Caco-2 (cell line): ENCODE data around the gene GNA14. TPM values are rescaled to one million over a fixed set of nuclear protein-coding genes. Genes with fewer than 3 reads are reported as not detected.

Experiments used
- BruUV-seq: library from RNA; stranded (reverse); fragments of 400-500 nt; replicated peaks from 2 replicates; lab custom pipeline; 2021; lab: Mats Ljungman, UMichigan
- CTCF ChIA-PET: fragments of 300-600 bp; sonication (Branson Sonifier 250); formaldehyde crosslinking; loops from one replicate; lab custom pipeline; 2022; ENCODE audit warnings: antibody characterized with exemption; lab: Charles Lee
- POLR2A ChIA-PET: fragments of 300-600 bp; sonication (Branson Sonifier 250); formaldehyde crosslinking; loops from one replicate; lab custom pipeline; 2022; ENCODE audit warnings: antibody characterized with exemption; lab: Charles Lee
- DNase-seq, 2 experiments: peaks; one replicate each; pipeline versions ENCODE4 v3.0.0 to v3.0.0-alpha.2; 2020 to 2022
- H3K27me3 ChIP-seq: replicated peaks from 2 replicates; pipeline ENCODE4 v1.6.0; 2011; ENCODE audit warnings: low read length; ENCODE audit not compliant: control insufficient read depth, insufficient read depth
- H3K36me3 ChIP-seq: 2 replicates; pipeline ENCODE4 v1.5.1; 2011; ENCODE audit warnings: low read length; ENCODE audit not compliant: control insufficient read depth, insufficient read depth
- H3K4me1 ChIP-seq: fragments of 250-450 bp; sonication (Bioruptor Pico); 2 replicates; pipeline ENCODE4 v1.5.1; 2020; ENCODE audit warnings: mild to moderate bottlenecking
- H3K4me3 ChIP-seq: 2 replicates; pipeline ENCODE4 v1.5.1; 2011; ENCODE audit warnings: low read depth, mild to moderate bottlenecking, control low read depth, low read length
- H3K9me3 ChIP-seq: fragments of 250-450 bp; sonication (Bioruptor Pico); 2 replicates; pipeline ENCODE4 v1.5.1; 2020; ENCODE audit warnings: mild to moderate bottlenecking, moderate library complexity
- H3K27ac Mint-ChIP-seq: one replicate; pipeline ENCODE4 v1.8.0; 2022; ENCODE audit warnings: mixed read lengths; ENCODE audit not compliant: unreplicated experiment
- H3K27me3 Mint-ChIP-seq: one replicate; pipeline ENCODE4 v1.8.0; 2022; ENCODE audit warnings: mixed read lengths; ENCODE audit not compliant: insufficient read depth, unreplicated experiment
- H3K36me3 Mint-ChIP-seq: one replicate; pipeline ENCODE4 v1.8.0; 2022; ENCODE audit warnings: mild to moderate bottlenecking, mixed read lengths; ENCODE audit not compliant: insufficient read depth, unreplicated experiment
- H3K4me1 Mint-ChIP-seq: one replicate; pipeline ENCODE4 v1.8.0; 2022; ENCODE audit warnings: low read depth, mixed read lengths; ENCODE audit not compliant: unreplicated experiment
- H3K4me3 Mint-ChIP-seq: one replicate; pipeline ENCODE4 v1.8.0; 2022; ENCODE audit warnings: mild to moderate bottlenecking, moderate library complexity, mixed read lengths; ENCODE audit not compliant: unreplicated experiment
- H3K9me3 Mint-ChIP-seq: one replicate; pipeline ENCODE4 v1.8.0; 2022; ENCODE audit warnings: mixed read lengths; ENCODE audit not compliant: unreplicated experiment
- CTCF ChIP-seq, 2 experiments: fragments of 200-600 bp in 1 of 2; IDR thresholded peaks; 1 replicate in 1 of 2; 2 replicates in 1 of 2; pipeline versions ENCODE4 v1.5.1 to v1.8.0; 2011 to 2022; ENCODE audit warnings: antibody characterized with exemption in 1 of 2, control low read depth in 1 of 2, inconsistent platforms in 1 of 2, low read depth in 1 of 2, low read length in 1 of 2, mild to moderate bottlenecking in 1 of 2, moderate library complexity in 1 of 2; ENCODE audit not compliant: insufficient read depth in 1 of 2, severe bottlenecking in 1 of 2, unreplicated experiment in 1 of 2
- intact Hi-C: fragments of 100-400 bp; cut with micrococcal nuclease; formaldehyde crosslinking; loops from one replicate; pipeline ENCODE4 v1.10.0; 2022; ENCODE audit not compliant: unreplicated experiment
- total RNA-seq: library from RNA; stranded (reverse); gene quantifications from 2 replicates; pipeline ENCODE4 v1.2.3, GENCODE V29; 2022

GNA14 gene
- total RNA-seq, 1 experiment from 2014 or later = not detected

GRCh38 chr9:77516781-77517180 is 131.3 kb downstream of the GNA14 start:
- intact Hi-C loops = no loop called here
- Mint-ChIP-seq H3K27me3 (no peaks in the 10 kb centered on the region), H3K4me1 (no peaks in the 10 kb centered on the region), H3K4me3 (no peak overlapping the region), H3K9me3 (no peaks in the 10 kb centered on the region), H3K27ac (no peak overlapping the region), H3K36me3 (no peaks in the 10 kb centered on the region)
- no peak for TF ChIP-seq CTCF (IDR thresholded peaks at IDR 0.05; ENCODE audit: insufficient read depth in 1 of 2, low read depth in 1 of 2, low read length in 1 of 2, severe bottlenecking in 1 of 2, unreplicated experiment in 1 of 2)
- Histone ChIP-seq H3K36me3 (no peaks in the 10 kb centered on the region), H3K27me3 (no peaks in the 10 kb centered on the region), H3K4me3 (no peak overlapping the region), H3K4me1 (no peaks in the 10 kb centered on the region), H3K9me3 (no peaks in the 10 kb centered on the region)
- no peak for DNase-seq
- CTCF ChIA-PET = no interaction called here
- POLR2A ChIA-PET = no interaction called here
- no TSS peak for BruUV-seq

GRCh38 chr9:77514886-77515711 is 133.0 kb downstream of the GNA14 start:
- BruUV-seq = no TSS peak
- CTCF ChIA-PET = no interaction called here
- Histone ChIP-seq H3K36me3 (no peaks in the 10 kb centered on the region), H3K4me1 (no peaks in the 10 kb centered on the region), H3K27me3 (no peaks in the 10 kb centered on the region), H3K4me3 (no peak overlapping the region), H3K9me3 (no peaks in the 10 kb centered on the region)
- H3K36me3 Mint-ChIP-seq = no peaks in the 10 kb centered on the region
- no peak overlapping the region for H3K4me3 Mint-ChIP-seq
- no peak overlapping the region for H3K27ac Mint-ChIP-seq
- no peak for TF ChIP-seq CTCF (IDR thresholded peaks at IDR 0.05; ENCODE audit: insufficient read depth in 1 of 2, low read depth in 1 of 2, low read length in 1 of 2, severe bottlenecking in 1 of 2, unreplicated experiment in 1 of 2)
- H3K4me1 Mint-ChIP-seq = no peaks in the 10 kb centered on the region
- no peaks in the 10 kb centered on the region for H3K27me3 Mint-ChIP-seq
- POLR2A ChIA-PET = no interaction called here
- H3K9me3 Mint-ChIP-seq = no peaks in the 10 kb centered on the region
- intact Hi-C loops = no loop called here
- DNase-seq = no peak

- Histone ChIP-seq H3K4me1 (no peaks in the 10 kb centered on the region), H3K9me3 (no peaks in the 10 kb centered on the region), H3K4me3 (no peak overlapping the region), H3K27me3 (no peaks in the 10 kb centered on the region), H3K36me3 (no peaks in the 10 kb centered on the region)
- Mint-ChIP-seq H3K9me3 (no peaks in the 10 kb centered on the region), H3K27ac (no peak overlapping the region), H3K36me3 (no peaks in the 10 kb centered on the region), H3K4me1 (no peaks in the 10 kb centered on the region), H3K27me3 (no peaks in the 10 kb centered on the region), H3K4me3 (no peak overlapping the region)
- intact Hi-C loops = no loop called here
- BruUV-seq = no TSS peak
- DNase-seq = no peak
- CTCF ChIA-PET = interaction anchor here (0.5 kb wide), 1 partner anchor 1694 kb away, joined by 6 read pairs; no protein-coding TSS in a partner anchor
- POLR2A ChIA-PET = no interaction called here
- no peak for TF ChIP-seq CTCF (IDR thresholded peaks at IDR 0.05; ENCODE audit: insufficient read depth in 1 of 2, low read depth in 1 of 2, low read length in 1 of 2, severe bottlenecking in 1 of 2, unreplicated experiment in 1 of 2)
These were observed 134.7 kb downstream of the GNA14 start for GRCh38 chr9:77513457-77513856.
